ENCODE measurements around the gene RBM24. TPM values are rescaled to one million over a fixed set of nuclear protein-coding genes. Genes with fewer than 3 reads are reported as not detected.
A peak's percentile ranks its signal among the peaks of the same experiment; 100 is the strongest.
"Not testable (repeated sequence)": the region's sequence is repeated elsewhere in the genome, so short reads cannot be mapped to it uniquely, and the experiment has no call there.

Gene RBM24
- total RNA-seq, 1 experiment from 2014 or later, result 60.7 TPM

DNA sequence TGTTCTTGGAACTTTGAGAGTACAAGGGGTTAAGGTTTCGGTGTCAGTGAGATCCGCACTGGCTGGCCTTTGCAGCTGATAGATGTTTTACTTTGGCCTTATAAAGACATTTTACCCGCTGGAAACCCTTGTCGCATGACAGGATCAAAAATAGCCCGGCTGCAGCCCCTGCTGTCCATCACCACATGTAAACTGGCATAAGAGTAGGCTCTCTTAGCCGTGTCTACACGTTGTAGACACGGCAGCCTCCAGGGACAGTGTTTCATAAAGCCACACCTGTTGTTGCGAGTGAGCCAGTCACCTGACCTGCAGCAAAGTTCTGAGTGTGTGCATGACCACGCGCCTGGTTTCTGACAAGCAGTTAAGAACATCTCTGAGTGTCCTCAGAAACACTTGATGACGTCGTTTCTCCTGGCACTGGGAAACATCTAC, 8.5 kb downstream of the RBM24 start:
- peak; percentile 98 for DNase-seq (ENCODE audit: low read depth)

DNA sequence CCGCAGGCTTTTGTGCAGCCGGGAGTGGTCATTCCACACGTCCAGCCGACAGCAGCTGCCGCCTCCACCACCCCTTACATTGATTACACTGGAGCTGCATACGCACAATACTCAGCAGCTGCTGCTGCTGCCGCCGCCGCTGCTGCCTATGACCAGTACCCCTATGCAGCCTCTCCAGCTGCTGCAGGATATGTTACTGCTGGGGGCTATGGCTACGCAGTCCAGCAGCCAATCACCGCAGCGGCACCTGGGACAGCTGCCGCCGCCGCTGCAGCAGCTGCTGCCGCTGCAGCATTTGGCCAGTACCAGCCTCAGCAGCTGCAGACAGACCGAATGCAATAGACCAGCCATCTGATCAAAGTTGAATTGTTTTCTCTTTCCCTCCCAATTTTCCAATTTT, 10.6 kb downstream of the RBM24 start:
- peak; percentile 95 for DNase-seq (ENCODE audit: low read depth)

DNA sequence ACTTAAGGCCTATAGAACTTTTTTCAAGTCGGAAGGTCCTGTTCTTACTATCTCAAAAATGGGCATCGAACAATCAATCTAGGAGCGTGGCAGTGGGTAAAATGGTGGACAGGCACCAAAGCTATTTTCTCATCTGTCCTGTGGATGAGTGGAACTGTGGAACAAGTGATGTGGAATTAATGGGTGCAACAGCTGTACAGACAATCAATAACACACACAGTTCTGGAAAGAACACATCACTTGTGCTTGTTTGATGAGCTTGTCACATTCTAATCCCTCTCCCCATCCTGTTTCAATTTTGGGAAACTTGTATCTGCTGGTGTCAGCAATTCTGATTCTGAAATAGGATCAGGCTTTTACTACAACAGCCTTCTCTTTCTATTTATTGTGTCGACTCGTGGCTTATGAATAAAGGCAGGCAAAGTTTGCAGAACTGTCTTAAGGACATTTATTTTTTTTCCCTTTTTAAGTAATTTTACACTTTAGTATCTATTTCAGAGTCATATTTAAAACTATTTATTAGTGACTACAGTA, 11.5 kb downstream of the RBM24 start:
- DNase-seq (ENCODE audit: low read depth), result no peak

DNA sequence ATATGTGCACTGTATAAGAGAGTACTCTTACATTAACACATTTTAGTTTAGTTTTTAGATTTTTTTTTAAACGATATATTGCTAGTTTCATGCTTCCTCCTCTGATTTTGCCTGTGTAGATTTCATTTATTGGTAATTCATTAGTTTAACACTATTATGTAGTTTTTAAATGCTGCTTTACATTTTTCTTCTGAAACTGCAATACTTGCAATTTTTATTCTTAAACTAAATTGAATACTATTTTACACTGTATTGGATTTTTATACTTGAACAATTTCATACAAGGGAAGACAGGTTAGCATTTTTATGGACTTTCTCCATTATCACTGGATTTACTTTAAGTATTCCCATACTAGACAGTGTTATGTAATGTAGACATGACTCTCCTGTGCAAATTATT, 12.2 kb downstream of the RBM24 start:
- no peak for DNase-seq (ENCODE audit: low read depth)

GRCh38 chr6:17297271-17298080, 16.3 kb downstream of the RBM24 start:
- peak; percentile 37 for DNase-seq (ENCODE audit: low read depth)

- DNase-seq (ENCODE audit: low read depth), result no peak
Measured at GRCh38 chr6:17298257-17298656, 17.1 kb downstream of the RBM24 start.

GRCh38 chr6:17299222-17299621, 18.1 kb downstream of the RBM24 start:
- no peak for DNase-seq (ENCODE audit: low read depth)

- no peak for DNase-seq (ENCODE audit: low read depth)
Measured at GRCh38 chr6:17299750-17300149, 18.6 kb downstream of the RBM24 start.

- DNase-seq (ENCODE audit: low read depth), result no peak
Measured at GRCh38 chr6:17300637-17301036, 19.5 kb downstream of the RBM24 start.

GRCh38 chr6:17303444-17303843, 22.3 kb downstream of the RBM24 start:
- DNase-seq (ENCODE audit: low read depth), result no peak

GRCh38 chr6:17305219-17306001, 24.2 kb downstream of the RBM24 start:
- peak; percentile 79 for DNase-seq (ENCODE audit: low read depth)

DNA sequence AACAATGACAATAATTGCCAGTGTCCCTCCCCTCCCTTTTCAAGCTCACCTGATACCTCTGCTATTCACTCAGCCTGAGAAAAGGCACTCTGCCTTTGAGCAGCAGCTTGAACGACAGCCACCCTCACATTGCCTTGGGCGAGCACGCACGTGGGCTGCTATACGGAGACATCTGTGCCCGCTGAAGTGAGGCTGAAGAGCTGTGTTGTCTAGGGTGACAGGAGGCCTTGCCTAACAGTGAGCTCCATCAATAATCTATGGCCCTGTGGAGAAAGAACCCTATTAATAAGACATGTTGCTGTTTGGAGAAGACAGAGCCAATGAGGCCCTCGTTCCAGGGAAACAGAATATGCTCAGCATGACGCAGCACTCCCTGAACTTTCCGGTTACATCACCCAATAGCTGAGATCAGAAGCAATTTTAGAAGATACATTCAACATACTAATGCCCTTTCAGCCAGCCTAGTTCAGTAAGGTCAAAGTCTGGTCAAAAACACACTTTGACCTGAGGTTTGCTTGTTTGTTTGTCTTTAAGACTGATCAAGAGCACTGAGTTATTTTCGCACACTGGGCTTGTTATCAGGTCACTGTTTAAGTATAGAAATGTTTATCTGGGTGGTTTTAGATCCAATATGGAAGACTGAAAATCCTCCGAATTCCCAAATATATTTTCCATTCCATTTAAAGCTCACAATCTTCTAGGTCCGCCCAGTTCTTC, 30.6 kb downstream of the RBM24 start:
- peak; percentile 35 for DNase-seq (ENCODE audit: low read depth)

DNA sequence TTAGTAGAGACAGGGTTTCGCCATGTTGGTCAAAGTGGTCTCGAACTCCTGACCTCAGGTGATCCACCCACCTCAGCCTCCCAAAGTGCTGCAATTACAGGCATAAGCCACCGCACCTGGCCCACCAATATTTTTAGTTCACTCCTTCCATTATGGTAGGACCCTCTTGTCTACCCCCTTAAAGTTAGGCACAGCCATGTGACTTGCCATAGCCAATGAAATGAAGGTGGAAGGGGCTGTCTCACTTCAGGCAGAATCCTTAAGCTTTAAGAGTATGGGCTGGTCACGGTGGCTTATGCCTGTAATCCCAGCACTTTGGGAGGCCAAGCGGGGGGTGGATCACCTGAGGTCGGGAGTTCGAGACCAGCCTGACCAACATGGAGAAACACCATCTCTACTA, 32.1 kb downstream of the RBM24 start:
- DNase-seq (ENCODE audit: low read depth), result not testable (repeated sequence)

GRCh38 chr6:17313971-17314370, 32.8 kb downstream of the RBM24 start:
- DNase-seq (ENCODE audit: low read depth), result no peak

DNA sequence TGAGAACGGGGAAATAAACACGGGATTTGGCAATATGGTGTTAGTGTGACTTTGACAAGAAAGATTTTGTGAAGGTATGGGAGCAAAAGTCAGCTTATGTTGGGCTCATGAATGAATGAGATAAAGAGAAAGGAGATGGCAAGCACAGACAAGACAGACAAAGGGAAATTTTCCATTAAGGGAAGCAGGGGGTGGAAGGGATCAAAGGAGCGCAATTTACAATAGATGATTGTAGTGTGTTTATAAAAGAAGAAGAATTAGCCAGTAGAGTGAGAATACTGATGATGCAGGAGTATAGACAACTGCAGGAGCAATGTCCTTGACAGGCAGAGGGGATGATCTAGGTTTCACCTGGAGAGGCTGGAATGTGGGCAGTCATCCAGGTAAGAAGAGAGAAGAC, 34.1 kb downstream of the RBM24 start:
- no peak for DNase-seq (ENCODE audit: low read depth)

- DNase-seq (ENCODE audit: low read depth), result no peak
Measured at GRCh38 chr6:17318435-17319165, 37.4 kb downstream of the RBM24 start.

DNA sequence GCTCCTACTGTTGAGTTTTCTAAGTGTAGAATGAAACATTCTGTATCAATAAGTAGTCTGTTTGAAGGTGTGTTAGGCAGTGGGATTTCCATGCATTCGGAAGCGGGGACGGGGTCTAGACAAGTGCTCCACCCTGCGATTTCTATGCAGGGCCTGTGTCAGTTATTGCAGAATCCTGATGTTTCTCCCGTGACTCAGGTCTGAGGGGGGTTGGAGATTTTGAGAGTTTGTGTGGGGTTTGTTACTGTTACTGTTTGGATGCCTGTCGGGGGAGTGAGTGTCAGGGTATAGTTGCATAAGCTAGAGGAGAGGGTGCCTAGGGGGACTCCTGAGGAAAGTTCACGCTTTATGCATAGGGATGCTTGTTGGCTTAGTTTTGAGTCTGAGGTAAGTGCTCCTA, 39.1 kb downstream of the RBM24 start:
- not testable (repeated sequence) for DNase-seq (ENCODE audit: low read depth)

GRCh38 chr6:17331238-17331637, 50.1 kb downstream of the RBM24 start:
- no peak for DNase-seq (ENCODE audit: low read depth)

DNA sequence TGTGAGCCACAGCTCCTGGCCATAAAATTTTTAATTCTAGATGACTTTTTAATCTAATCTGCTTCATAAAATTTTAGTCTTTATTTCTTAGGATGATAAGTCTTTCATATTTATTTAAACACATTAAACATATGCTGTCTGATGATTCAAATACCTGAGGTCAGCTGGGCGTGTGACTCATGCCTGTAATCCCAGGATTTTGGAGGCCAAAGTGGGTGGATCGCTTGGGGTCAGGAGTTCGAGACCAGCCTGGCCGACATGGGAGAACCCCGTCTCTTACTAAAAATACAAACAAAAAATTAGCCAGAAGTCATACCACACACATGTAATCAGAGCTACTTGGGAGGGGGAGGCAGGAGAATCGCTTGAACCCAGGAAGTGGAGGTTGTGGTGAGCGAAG, 53.1 kb downstream of the RBM24 start:
- peak; percentile 70 for DNase-seq (ENCODE audit: low read depth)

DNA sequence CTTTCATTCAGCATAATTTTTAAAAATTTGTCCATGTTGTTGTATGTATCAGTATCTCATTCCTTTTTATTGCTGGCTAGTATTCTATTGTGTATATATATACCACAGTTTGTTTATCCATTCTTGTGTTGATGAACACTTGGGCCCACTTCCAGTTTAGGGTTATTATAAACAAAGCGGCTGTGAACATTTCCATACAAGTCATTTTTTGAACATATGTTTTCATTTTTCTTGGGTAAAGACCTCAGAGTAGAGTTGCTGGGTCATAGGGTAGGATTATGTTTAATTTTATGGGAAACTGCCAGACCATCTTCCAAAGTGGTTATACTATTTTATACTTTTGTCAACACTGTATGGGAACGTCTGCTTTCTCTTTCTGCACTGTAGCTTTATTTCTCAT, 55.3 kb downstream of the RBM24 start:
- no peak for DNase-seq (ENCODE audit: low read depth)

DNA sequence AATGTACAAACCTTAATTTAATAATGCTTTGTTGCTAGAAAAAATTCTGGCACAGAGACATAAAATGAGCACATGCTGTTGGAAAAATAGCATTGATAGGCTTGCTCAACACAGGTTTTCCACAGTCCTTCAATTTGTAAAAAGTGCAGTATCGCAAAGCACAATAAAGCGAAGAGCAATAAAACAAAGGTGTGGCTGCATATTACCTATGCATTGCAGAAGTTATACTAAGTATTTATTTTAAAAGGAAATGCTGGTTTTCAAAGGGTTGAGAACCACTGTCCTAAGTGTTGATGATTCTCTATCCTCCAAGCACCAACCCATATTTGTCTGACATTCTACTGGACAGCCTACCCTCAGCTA, 58.1 kb downstream of the RBM24 start:
- DNase-seq (ENCODE audit: low read depth), result no peak

Data from LHCN-M2 (cell line).